Measurements from ENCODE around the gene SEC14L1.

Gene SEC14L1

DNA sequence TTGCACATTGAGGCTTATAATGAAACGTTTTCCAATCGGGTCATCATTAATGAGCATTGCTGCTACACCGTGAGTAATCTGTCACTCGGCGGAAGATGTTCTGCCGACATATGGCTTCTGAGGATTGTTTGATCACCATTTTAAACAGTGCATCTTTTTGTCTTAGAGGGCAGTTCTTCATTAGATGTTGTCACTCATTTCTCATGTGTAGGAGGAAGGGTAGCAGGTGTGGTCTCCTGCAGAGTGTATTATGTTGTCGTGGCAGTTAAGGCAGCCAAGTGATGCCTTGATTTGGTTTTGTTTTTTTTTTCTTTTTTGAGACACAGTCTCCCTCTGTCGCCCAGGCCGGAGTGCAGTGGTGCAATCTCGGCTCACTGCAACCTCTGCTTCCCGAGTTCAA is 50.5 kb downstream of the SEC14L1 start:
- no peak for DNase-seq (ENCODE audit: low read depth in 2 of 2)

DNA sequence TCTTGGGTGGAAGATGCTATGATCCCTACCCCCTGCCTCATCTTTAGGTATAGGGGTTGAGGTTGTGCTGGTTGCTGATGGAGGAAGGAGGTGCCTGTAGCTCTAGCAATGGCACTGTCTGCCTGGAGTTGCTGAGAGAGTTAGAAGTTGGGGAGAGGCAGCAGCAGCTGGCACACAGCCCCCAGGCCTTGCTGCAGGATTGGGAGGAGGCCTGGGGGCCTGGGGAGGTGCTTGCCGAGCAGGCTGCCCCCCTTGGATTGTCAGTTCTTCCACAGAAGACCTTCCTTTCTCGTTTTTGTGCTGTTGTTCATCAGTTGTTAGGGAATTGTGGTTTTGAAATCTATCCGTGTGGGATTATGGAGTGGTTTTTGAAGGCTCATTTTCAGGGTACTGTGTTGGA is 52.9 kb downstream of the SEC14L1 start:
- DNase-seq (ENCODE audit: low read depth in 2 of 2): no peak

DNA sequence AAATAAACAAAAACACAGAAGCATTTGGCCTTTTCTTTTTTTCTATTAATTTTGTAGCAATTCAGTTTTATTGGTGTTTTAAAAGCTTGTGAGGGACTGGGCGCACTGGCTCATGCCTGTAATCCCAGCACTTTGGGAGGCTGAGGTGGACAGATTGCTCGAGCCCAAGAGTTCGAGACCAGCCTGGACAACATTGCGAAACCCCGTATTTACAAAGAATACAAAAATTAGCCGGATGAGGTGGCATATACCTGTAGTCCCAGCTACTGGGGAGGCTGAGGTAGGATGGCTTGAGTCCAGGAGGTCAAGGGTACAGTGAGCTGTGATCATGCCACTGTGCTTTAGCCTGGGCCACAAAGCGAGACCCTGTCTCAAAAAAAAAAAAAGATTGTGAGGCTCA is 53.4 kb downstream of the SEC14L1 start:
- DNase-seq (ENCODE audit: low read depth in 2 of 2): no peak

- DNase-seq (ENCODE audit: low read depth in 2 of 2): no peak
Observed at GRCh38 chr17:77196251-77196650, 55.5 kb downstream of the SEC14L1 start.

- no peak for DNase-seq (ENCODE audit: low read depth in 2 of 2)
Observed at GRCh38 chr17:77197115-77197514, 56.3 kb downstream of the SEC14L1 start.

DNA sequence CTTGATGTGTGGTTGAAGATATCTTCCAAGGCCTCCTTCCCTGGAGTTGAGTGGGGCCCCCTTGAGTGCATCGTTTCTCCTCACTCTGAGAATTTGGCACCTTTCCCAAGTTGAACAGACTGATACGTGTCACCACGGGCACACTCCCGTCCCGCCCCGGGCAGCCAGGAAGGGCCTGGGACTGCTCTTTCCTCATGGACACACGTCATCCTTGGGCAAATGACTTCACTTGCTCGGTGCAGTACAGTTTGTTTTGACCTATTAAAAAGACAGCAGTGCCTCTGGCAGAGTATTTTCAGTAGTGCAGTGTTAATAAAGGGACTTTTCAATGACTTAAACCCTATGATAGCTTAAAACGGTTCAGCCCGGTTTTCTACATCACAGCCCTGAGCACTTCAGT is 59.9 kb downstream of the SEC14L1 start:
- DNase-seq (ENCODE audit: low read depth in 2 of 2): no peak

DNA sequence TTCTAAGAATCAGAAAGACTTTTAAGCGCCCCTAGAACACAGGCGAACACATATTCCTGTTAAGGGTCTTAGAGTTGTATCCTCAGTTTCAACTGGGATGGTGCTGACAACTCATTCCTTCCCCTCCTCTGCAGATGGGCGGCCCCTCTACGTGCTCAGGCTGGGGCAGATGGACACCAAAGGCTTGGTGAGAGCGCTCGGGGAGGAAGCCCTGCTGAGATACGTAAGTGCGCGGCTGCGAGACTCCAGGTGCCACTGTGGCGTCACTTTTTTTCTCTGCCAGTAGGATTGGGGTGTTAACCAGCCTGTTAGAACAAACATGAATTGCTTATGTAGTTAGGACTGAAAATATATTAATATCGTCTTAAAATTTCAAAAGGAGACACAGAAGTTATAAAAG is 62.7 kb downstream of the SEC14L1 start:
- DNase-seq (ENCODE audit: low read depth in 2 of 2): no peak

DNA sequence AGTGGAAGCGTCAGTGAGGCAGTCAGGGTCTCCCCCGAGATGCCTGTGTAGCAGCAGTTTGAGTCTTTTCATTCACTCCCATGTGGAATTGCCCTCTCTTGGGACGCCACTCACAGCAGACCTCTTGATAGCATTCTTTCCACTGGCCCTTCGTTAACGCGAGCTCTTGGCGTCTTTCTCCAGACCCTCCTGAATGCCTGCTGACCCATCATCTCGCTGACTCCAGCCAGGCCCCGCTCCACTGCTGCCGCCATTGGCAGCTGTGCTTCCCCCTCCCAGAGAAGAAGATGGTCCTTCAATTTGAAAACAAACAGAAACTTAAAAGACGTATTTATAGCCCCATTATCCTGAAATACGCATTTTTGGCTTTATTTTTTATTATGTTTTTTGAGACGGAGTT is 63.1 kb downstream of the SEC14L1 start:
- DNase-seq (ENCODE audit: low read depth in 2 of 2): no peak

DNA sequence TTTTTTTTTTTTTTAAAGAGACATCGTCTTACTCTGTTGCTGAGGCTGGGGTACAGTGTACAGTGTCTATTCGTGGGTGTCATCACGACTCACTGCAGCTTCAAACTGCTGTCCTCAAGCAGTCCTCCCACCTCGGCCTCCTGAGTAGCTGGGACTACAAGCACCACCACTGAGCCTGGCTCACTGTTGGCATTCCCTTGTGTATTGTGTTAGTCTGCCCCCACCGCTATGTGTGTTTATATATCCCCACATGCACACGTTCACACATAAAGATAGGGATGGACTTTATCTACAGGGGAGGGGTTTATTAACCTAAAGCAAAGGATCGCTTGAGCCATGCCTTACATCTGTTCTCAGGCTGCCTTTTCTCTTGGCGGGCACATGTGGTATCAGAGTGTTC is 63.8 kb downstream of the SEC14L1 start:
- DNase-seq (ENCODE audit: low read depth in 2 of 2): no peak

DNA sequence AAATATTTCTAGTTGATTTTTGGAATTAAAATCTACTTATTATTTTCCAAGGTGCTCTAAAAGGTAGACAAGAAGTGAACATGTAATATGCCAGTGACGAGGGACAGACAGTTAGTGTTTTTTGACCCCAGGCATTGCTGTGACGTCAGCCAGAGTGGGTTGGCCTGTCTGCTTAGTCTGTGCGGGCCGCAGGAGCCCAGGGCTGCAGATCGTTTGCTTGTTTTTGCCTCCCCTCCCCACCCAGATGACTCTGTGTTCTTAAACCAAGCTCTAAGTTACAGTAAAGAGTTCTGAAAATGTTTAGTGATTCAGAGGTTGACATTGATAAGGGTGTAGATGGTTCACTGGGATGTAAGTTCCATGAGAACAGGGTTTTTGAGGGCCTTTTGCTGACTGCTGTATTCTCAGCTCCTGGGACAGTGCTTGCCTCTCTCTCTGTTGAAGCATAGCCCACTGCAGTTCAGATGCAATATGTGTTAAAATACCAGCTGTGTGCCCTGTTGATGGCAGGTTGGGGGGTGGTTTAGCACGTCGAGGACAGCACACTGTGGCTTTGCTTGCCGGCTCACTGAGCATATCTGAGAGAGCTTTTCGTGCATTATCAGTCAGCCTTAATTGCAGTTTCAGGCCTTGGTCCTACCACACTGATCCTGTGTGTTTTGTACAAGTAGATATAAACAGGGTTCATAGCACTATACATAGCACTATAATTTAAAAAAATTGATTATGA is 64.8 kb downstream of the SEC14L1 start:
- DNase-seq (ENCODE audit: low read depth in 2 of 2): no peak

DNA sequence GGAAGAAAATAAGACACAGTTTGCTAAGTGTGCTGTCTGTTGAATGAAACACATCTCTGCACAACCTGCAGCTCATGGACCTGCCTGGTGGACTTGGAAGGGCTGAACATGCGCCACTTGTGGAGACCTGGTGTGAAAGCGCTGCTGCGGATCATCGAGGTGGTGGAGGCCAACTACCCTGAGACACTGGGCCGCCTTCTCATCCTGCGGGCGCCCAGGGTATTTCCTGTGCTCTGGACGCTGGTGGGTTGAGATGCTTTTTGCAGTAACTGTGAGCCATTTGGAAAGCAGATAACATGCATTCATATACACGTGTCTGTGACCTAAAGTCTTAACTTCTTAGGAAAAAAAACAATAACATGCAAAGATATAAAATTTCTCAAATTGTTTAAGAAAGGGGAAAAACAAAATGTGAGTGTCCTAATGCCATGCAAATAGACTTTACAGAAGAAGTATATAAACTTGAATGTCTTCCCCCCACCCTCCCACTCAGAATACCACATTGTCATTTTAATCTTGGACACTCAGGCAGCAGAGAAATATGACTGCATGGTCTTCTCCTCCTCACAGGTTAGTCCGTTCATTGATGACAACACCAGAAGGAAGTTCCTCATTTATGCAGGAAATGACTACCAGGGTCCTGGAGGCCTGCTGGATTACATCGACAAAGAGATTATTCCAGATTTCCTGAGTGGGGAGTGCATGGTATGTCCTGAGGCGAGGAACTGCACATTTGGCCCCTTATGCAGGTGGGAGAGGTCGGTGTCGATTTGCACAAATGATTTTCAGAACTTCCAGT is 65.6 kb downstream of the SEC14L1 start:
- DNase-seq (ENCODE audit: low read depth in 2 of 2): no peak

- DNase-seq (ENCODE audit: low read depth in 2 of 2): no peak
Observed at GRCh38 chr17:77207689-77208216, 67.0 kb downstream of the SEC14L1 start.

DNA sequence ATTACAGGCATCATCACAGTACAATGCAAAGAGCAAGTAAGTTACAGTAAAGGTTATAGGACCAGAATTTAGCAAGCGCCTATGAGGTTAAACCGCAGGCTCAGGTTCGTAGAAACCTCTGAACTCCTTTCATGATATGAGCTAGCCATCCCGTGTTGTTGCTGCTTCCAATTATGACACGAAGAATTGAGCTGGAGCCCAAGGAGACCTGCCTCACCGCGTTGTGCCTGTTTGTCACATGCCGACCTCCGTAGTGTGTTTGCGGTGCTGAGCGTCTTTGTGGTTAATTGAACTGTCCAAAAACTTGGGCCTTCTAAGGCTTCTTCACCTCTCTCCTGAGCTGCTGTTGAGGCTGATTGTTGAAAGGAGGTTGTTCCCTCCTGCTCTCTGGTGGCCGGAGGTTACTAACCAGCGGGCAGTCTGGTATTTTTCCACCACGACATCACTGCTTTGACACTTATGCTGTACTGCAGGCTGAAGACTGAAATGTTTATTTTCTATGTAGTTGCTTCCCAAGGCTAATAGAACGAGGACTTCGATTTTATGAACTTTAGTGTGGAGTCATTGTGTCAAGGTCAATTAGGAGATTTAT is 67.5 kb downstream of the SEC14L1 start:
- DNase-seq (ENCODE audit: low read depth in 2 of 2): no peak

- DNase-seq (ENCODE audit: low read depth in 2 of 2): no peak
Observed at GRCh38 chr17:77208856-77209255, 68.1 kb downstream of the SEC14L1 start.

- DNase-seq (ENCODE audit: low read depth in 2 of 2): no peak
Observed at GRCh38 chr17:77209330-77209748, 68.6 kb downstream of the SEC14L1 start.

DNA sequence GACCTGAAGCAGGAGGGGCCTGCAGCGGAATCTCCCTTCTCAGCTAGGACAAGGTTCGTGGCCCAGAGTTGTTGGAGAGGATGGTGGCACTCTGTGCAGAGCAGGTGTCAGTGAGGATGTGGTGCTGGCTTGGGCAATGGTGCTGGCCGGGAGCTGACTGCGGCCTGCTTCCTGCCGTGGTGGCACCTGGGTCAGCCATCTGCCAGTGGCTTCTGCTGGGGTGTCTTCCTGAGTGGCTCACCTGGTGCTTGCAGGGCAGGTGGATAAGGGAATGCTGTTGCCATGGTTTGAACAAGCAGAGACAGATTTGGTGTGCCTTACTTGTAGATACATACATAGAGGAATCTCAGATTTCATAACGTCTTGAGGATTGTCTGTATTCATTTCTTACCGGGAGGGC is 69.6 kb downstream of the SEC14L1 start:
- DNase-seq (ENCODE audit: low read depth in 2 of 2): no peak

DNA sequence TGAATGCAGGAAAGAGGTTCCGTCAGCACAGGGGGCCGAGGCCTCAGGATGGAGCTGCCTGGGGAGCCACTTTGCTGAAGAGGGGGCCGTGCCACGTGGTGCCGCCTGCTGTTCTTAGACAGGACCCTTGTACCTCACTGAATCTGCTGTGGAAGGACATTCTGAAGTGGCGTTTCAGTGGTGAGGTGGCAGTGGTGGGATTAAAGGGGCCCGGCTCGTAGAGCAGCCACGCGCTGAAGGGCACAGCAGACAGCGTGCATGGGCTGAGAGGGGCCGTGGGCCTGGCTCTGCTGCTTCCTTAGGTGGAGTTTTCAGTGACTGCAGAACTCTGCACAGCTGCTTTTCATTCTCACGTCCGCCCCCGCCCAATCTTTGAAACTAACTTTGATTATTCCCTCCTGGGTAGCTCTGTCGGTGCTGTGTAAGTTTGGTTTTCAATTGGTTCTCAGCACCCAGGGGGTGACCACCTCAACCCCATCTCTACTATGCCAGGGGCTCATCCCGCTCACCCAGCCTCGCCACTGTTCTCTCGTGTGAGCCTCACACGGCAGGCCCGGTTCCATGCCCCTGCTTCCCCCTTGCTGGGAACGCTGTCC is 70.3 kb downstream of the SEC14L1 start:
- no peak for DNase-seq (ENCODE audit: low read depth in 2 of 2)

DNA sequence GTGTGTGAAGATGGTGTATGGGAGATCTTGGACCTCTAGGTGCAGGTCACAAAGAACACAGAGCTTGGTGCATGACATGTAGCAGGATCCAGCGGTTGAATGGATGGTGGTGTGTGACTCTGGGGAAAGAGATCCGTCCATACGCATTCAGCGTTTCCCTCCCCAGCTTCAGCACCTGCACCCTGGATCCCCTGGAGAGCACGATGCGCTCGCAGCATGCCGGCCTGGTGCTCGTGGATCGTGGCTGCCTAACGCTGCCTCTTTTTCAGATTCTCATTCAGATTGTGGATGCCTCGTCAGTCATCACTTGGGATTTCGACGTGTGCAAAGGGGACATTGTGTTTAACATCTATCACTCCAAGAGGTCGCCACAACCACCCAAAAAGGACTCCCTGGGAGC is 70.9 kb downstream of the SEC14L1 start:
- DNase-seq (ENCODE audit: low read depth in 2 of 2): no peak

DNA sequence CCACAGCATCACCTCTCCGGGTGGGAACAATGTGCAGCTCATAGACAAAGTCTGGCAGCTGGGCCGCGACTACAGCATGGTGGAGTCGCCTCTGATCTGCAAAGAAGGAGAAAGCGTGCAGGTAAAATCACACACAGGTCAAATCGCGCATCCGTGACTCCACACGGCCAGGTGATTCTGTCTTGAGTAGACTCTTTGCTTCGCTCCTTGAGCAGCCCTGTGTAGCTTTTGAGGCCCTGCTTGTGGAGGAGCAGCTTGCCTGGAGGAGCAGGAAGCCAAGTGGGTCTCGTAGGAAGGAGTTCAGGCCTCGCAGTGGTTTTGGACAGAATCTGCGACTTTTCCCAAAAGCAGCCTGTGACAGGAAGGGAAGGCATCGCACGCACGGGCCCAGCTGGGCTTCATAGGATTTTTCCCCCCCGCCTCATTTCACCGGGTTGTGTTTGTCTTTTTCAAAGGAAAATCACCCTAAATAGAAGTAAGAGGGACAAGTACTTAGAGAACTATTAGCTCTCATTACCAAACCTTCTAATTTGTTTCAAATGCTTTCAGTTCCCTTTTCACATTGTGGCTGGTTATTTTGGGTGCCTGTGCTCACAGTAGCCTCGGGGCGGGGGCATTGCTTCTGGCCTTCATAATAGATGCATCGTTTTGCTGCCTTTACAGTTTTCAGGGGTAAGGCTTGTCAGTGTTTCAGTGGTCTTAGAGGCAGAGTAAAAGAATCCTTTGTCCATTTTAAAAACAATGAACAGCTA is 71.5 kb downstream of the SEC14L1 start:
- DNase-seq (ENCODE audit: low read depth in 2 of 2): no peak

- no peak for DNase-seq (ENCODE audit: low read depth in 2 of 2)
Observed at GRCh38 chr17:77212833-77213777, 72.3 kb downstream of the SEC14L1 start.

GRCh38 chr17:77213778-77214132 is 73.0 kb downstream of the SEC14L1 start:
- DNase-seq (ENCODE audit: low read depth in 2 of 2): no peak

All from fibroblast of skin of left biceps (primary cell).